PFSK-1 (cell line): ENCODE results near the gene AGTPBP1.

ENCODE experiments used
- FOXP2 ChIP-seq: optimal IDR thresholded peaks from 2 replicates; pipeline ENCODE3; 2011; ENCODE audit warnings: borderline replicate concordance, control low read depth, inconsistent platforms; ENCODE audit not compliant: insufficient read depth; ENCODE audit errors: extremely low read length, extremely low read depth
- POLR2AphosphoS5 ChIP-seq: IDR thresholded peaks from 2 replicates; pipeline ENCODE4 v1.6.1; 2012; ENCODE audit warnings: low read depth, mild to moderate bottlenecking, control low read depth, low read length, moderate library complexity
- REST ChIP-seq, 2 experiments: IDR thresholded peaks; 2 replicates each; pipeline versions ENCODE4 v1.6.1 to v1.8.0; 2011 to 2012; ENCODE audit warnings: low read depth in 2 of 2, low read length in 2 of 2, control low read depth in 1 of 2, inconsistent platforms in 1 of 2, mild to moderate bottlenecking in 1 of 2, moderate library complexity in 1 of 2; ENCODE audit not compliant: insufficient read depth in 1 of 2
- TAF1 ChIP-seq: IDR thresholded peaks from 2 replicates; pipeline ENCODE4 v1.6.1; 2012; ENCODE audit warnings: low read length, control low read depth, borderline replicate concordance; ENCODE audit not compliant: insufficient read depth

- TF ChIP-seq REST (IDR thresholded peaks at IDR 0.05; ENCODE audit: insufficient read depth in 1 of 2, low read depth in 2 of 2, low read length in 2 of 2) (no peak), POLR2AphosphoS5 (no peak), FOXP2 (no peak), TAF1 (no peak)
Observed at GRCh38 chr9:85666086-85666485, 75.7 kb downstream of the AGTPBP1 start.
